K562 (cell line): ENCODE measurements around the gene C3AR1. TPM values are rescaled to one million over a fixed set of nuclear protein-coding genes. Genes with fewer than 3 reads are reported as not detected.
A peak's percentile ranks its signal among the peaks of the same experiment; 100 is the strongest.

Source experiments
- DIDO1 ChIP-seq: fragments of 450-650 bp; IDR thresholded peaks from 2 replicates; pipeline ENCODE4 v1.6.1; 2016; ENCODE audit warnings: low read depth, missing biosample characterization, missing genetic modification characterization
- EP300 ChIP-seq: IDR thresholded peaks from 2 replicates; pipeline ENCODE4 v1.6.1; 2012; ENCODE audit warnings: low read length, improper control_type of control experiment
- HLTF ChIP-seq: fragments of 450-650 bp; IDR thresholded peaks from 2 replicates; pipeline ENCODE4 v1.6.1; 2016
- JUN ChIP-seq, 2 experiments: sonication (generic) in 1 of 2; formaldehyde crosslinking in 1 of 2; IDR thresholded peaks; 2 replicates each; pipeline versions ENCODE4 v1.6.1 to v1.8.0; 2012 to 2022; ENCODE audit warnings: borderline replicate concordance in 2 of 2, mild to moderate bottlenecking in 2 of 2, improper control_type of control experiment in 1 of 2, low read depth in 1 of 2, low read length in 1 of 2, missing genetic modification reagents in 1 of 2
- LCOR ChIP-seq: sonication (generic); formaldehyde crosslinking; IDR thresholded peaks from 2 replicates; pipeline ENCODE4 v1.8.0; 2022; ENCODE audit warnings: mild to moderate bottlenecking, missing genetic modification reagents
- MBD2 ChIP-seq: sonication (generic); IDR thresholded peaks from 2 replicates; pipeline ENCODE4 v1.6.1; 2016; ENCODE audit warnings: low read depth, borderline replicate concordance
- MECOM ChIP-seq: fragments of 250-450 bp; sonication (Bioruptor Pico); IDR thresholded peaks from 2 replicates; pipeline ENCODE4 v1.8.0; 2022; ENCODE audit warnings: inconsistent platforms
- MLX ChIP-seq, 2 experiments: fragments of 450-650 bp in 1 of 2; sonication (generic) in 1 of 2; formaldehyde crosslinking; conservative IDR thresholded peaks; 2 replicates each; pipeline versions ENCODE4 v1.4.0 to v1.8.1; 2020 to 2022; ENCODE audit warnings: mild to moderate bottlenecking in 1 of 2, missing genetic modification reagents in 1 of 2
- MNT ChIP-seq, 2 experiments: fragments of 450-650 bp; conservative IDR thresholded peaks; 2 replicates each; pipeline ENCODE4 v1.6.1; 2017; ENCODE audit warnings: mild to moderate bottlenecking in 2 of 2, moderate library complexity in 2 of 2
- NCOA4 ChIP-seq: fragments of 450-650 bp; IDR thresholded peaks from 2 replicates; pipeline ENCODE4 v1.6.1; 2018; ENCODE audit warnings: mild to moderate bottlenecking; ENCODE audit not compliant: partially characterized antibody
- NRF1 ChIP-seq, 2 experiments: fragments of 450-650 bp; IDR thresholded peaks in 1 of 2; conservative IDR thresholded peaks in 1 of 2; 2 replicates each; pipeline ENCODE4 v1.6.1; 2014; ENCODE audit warnings: mild to moderate bottlenecking in 2 of 2
- RAD51 ChIP-seq: fragments of 450-650 bp; IDR thresholded peaks from 2 replicates; pipeline ENCODE4 v1.7.1; 2016; ENCODE audit warnings: low read depth, mild to moderate bottlenecking, borderline replicate concordance
- RHOXF2B ChIP-seq: fragments of 250-450 bp; sonication (Bioruptor Pico); conservative IDR thresholded peaks from 2 replicates; pipeline ENCODE4 v1.5.1; 2021
- SMC3 ChIP-seq: conservative IDR thresholded peaks from 2 replicates; pipeline ENCODE4 v1.6.1; 2011; ENCODE audit warnings: low read depth, low read length, improper control_type of control experiment; ENCODE audit not compliant: insufficient read depth
- TRIM25 ChIP-seq: fragments of 450-650 bp; IDR thresholded peaks from 2 replicates; pipeline ENCODE4 v1.7.0; 2016; ENCODE audit warnings: borderline replicate concordance
- XRCC3 ChIP-seq: fragments of 450-650 bp; IDR thresholded peaks from 2 replicates; pipeline ENCODE4 v1.6.1; 2017; ENCODE audit warnings: mild to moderate bottlenecking, moderate library complexity
- ZBTB26 ChIP-seq: fragments of 450-650 bp; formaldehyde crosslinking; IDR thresholded peaks from 2 replicates; pipeline ENCODE4 v1.4.0; 2022; ENCODE audit warnings: missing genetic modification characterization
- ZBTB34 ChIP-seq: fragments of 250-450 bp; sonication (Bioruptor Pico); IDR thresholded peaks from 2 replicates; pipeline ENCODE4 v1.8.0; 2021; ENCODE audit warnings: mild to moderate bottlenecking, moderate library complexity
- ZNF140 ChIP-seq: fragments of 250-450 bp; sonication (Bioruptor Pico); IDR thresholded peaks from 2 replicates; pipeline ENCODE4 v1.8.0; 2021; ENCODE audit warnings: moderate library complexity, mild to moderate bottlenecking, inconsistent platforms
- ZNF41 ChIP-seq: fragments of 250-450 bp; sonication (Bioruptor Pico); conservative IDR thresholded peaks from 2 replicates; pipeline ENCODE4 v1.4.0; 2020; ENCODE audit warnings: mild to moderate bottlenecking
- ZNF444 ChIP-seq: fragments of 250-450 bp; sonication (Bioruptor Pico); IDR thresholded peaks from 2 replicates; pipeline ENCODE4 v1.4.0; 2020; ENCODE audit warnings: mild to moderate bottlenecking, moderate library complexity
- ZNF561 ChIP-seq: fragments of 450-650 bp; formaldehyde crosslinking; conservative IDR thresholded peaks from 2 replicates; pipeline ENCODE4 v1.4.0; 2020; ENCODE audit warnings: mild to moderate bottlenecking, moderate library complexity
- polyA plus RNA-seq, 8 experiments: library from polyadenylated mRNA; depleted of rRNA in 4 of 8; stranded (reverse) in 5 of 8; unstranded in 3 of 8; fragments of >200 nt; fragmentation: Nextera tagmentation in 2 of 8; fragmentation: Illumina TruSeq in 1 of 8; extraction: Ambion mirVana in 2 of 8; extraction: Trizol in 1 of 8; gene quantifications; 2 replicates each; pipeline versions ENCODE4 v1.2.1 to v1.2.3, GENCODE V29; 2011 to 2014; ENCODE audit warnings: inconsistent platforms in 1 of 8, missing spikeins in 1 of 8
- total RNA-seq, 7 experiments: library from RNA; depleted of rRNA in 6 of 7; stranded (reverse); fragments of >200 nt in 6 of 7; fragmentation: Illumina TruSeq in 2 of 7; extraction: Trizol in 2 of 7; gene quantifications; 2 replicates each; pipeline versions ENCODE4 v1.2.1 to v1.2.3, GENCODE V29; 2011 to 2021; ENCODE audit warnings: low replicate concordance in 1 of 7

The C3AR1 gene
- total and polyA plus RNA-seq, 9 of the 15 experiments (the other 6 are each of a cell fraction or from before 2014, with no cell fraction given), result 2.2 to 12.9 (median 5.3) TPM

- no peak for TF ChIP-seq ZBTB26
- TF ChIP-seq HLTF, result no peak
- TF ChIP-seq MLX (CRISPR knock-in tag; conservative IDR thresholded peaks at IDR 0.05), result no peak
- no peak for TF ChIP-seq JUN (IDR thresholded peaks at IDR 0.05; ENCODE audit: borderline replicate concordance, low read depth, low read length)
- TF ChIP-seq JUN (CRISPR knock-in tag; IDR thresholded peaks at IDR 0.05; ENCODE audit: borderline replicate concordance), result no peak
- TF ChIP-seq ZNF41 (CRISPR knock-in tag), result no peak
- TF ChIP-seq NCOA4, result no peak
- TF ChIP-seq XRCC3, result no peak
- TF ChIP-seq MECOM, result no peak
- TF ChIP-seq NRF1 (conservative IDR thresholded peaks at IDR 0.05 in 1 of 2, IDR thresholded peaks at IDR 0.05 in 1 of 2), result no peak
- TF ChIP-seq ZBTB34 (CRISPR knock-in tag), result no peak
- TF ChIP-seq LCOR (CRISPR knock-in tag), result peak; percentile 97
- TF ChIP-seq MNT (conservative IDR thresholded peaks at IDR 0.05), result no peak
- TF ChIP-seq TRIM25, result no peak
- TF ChIP-seq SMC3, result no peak
- TF ChIP-seq RAD51, result no peak
- no peak for TF ChIP-seq ZNF444 (CRISPR knock-in tag)
- no peak for TF ChIP-seq RHOXF2B (CRISPR knock-in tag)
- TF ChIP-seq ZNF561, result no peak
- TF ChIP-seq ZNF140, result no peak
- TF ChIP-seq MBD2, result peak; percentile 91
- peak; percentile 49; the same call in 1 of the 2 replicates for TF ChIP-seq DIDO1 (tag)
- TF ChIP-seq EP300, result no peak
These were observed 39.8 kb downstream of the C3AR1 start (continued) for GRCh38 chr12:8026291-8026900.
